ENCODE data around the gene SKOR1.

SKOR1 gene

DNA sequence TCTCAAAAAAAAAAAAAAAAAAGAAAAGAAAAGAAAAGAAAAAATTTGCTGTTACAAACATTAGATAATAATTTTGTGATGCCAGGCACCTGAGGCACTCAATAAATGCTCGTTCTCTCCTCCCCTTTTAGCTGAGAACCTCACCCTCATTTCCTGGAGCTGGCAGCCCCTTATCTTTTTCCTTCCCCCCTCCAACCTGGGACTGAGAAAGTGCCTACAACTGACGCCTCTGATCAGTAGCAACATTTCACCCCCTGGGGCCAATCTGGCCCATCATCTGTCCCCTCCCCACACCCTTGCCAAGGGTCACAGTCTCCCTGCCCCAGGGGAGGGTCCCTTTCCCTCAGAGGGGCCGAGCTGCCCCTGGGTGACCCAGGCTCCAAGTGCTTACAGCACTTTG, 27.1 kb downstream of the SKOR1 start:
- no peak for DNase-seq (ENCODE audit: low read depth)

DNA sequence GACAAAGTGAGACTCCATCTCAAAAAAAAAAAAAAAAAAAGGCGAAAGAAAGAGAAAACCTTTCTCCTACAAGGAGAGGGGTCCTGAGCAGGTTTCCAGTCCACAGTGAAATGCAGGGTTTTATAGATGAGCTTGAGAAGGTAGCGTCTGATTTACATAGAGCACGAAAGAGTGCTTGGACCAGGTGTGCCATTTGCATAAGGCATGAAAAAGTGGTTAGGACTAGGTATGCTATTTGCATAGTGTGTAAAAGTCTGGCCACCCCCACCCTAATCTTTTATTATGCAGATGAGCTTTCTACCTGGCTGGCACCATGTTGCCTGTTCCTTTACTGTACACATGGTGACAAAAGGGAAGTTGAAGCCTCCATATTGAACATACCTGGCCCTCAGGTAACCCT, 28.1 kb downstream of the SKOR1 start:
- DNase-seq (ENCODE audit: low read depth) = no peak

DNA sequence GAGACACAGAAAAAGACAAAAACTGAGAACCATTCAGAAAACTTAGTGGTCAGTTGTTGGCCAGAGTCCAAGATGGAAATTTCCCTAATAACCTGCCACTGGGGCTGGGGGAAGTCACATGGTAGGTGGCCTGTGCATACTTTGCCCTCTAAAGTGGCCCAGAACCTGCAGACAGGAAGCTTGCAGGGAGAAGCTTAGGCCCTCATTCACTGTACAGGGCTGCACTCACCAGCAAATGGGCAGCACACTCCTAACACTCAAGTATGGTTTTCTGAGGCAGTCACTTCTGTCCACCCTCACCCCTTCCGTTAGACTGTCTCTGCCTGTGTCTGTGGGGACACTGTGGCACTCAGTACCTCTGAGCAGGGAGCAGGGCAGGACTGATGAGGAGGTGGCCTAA, 29.0 kb downstream of the SKOR1 start:
- no peak for DNase-seq (ENCODE audit: low read depth)

DNA sequence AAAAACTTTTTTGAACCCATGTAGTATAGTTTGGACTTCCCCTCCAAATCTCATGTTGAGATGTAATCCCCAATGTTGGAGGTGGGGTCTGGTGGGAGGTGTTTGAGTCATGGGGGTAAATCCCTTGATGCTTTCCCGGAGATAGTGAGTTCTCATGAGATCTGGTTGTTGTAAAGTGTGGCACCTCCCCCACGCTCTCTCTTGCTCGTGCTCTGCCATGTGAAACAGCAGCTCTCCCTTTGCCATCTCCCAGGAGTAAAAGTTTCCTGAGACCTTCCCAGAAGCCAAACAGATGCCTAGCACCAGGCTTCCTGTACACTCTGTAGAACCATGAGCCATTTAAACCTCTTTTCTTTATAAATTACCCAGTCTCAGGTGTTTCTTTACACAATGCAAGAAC, 30.5 kb downstream of the SKOR1 start:
- no peak for DNase-seq (ENCODE audit: low read depth)

DNA sequence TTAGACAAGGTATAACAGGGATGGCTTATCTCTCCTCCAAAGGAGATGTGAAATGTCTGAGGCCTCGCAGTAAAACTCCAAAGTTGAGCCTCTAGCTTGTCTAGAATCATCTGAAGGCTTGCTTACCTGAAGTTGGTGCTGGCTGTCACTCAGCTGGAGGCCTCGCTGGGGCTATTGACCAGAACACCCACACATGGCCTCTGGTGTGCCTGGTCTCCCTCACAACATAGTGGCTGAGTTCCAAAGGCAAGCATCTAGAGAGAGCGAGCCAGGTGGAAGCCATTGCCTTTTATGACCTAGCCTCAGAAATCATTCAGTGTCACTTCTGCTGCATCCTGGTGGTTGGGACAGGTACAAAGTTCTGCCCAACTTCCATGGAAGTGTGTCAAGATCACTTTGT, 31.9 kb downstream of the SKOR1 start:
- DNase-seq (ENCODE audit: low read depth) = no peak

DNA sequence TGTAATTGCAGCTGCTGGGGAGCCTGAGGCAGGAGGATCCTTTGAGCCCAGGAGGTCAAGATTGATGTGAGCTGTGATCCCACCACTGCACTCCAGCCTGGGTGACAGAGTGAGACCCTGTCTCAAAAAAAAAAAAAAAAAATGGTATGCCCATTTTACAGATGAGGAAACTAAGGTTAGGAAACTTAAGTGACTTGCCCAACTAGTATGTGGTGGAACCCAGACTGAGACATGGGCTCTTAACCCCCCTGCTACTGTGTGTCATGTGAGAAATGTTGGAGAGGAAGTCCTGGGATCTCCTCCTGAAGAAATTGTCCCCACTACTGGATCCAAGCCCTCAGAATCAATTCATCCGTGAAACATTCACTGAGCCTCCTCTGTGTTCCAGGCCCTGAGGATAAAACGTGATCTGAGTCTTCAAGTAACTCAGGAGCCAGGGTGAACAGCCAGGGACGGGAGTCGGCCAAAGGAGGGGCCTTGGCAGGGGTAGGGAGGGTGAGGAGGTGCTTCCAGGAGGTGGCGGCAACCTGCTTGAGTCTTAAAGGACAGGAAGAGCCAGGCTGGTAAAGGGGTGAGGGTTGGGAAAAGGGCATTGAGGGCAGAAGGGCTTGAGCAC, 34.1 kb downstream of the SKOR1 start:
- DNase-seq (ENCODE audit: low read depth) = no peak

DNA sequence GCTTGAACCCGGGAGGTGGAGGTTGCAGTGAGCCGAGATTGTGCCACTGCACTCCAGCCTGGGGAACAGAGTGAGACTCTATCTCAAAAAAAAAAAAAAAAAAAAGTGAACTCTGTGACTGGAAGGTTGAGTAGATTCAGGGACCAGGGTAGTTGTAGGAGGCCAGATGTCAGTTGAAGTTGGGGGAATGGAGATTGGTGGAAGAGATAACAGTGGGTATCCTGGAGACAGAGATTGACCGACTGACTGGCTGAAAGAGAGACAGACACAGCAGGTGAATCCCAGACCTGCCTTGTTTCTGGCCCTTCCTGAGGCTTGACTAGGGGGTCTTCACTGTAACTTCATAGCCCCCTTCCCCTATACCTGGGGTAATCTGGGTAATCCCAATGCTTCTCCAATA, 36.7 kb downstream of the SKOR1 start:
- DNase-seq (ENCODE audit: low read depth) = no peak

DNA sequence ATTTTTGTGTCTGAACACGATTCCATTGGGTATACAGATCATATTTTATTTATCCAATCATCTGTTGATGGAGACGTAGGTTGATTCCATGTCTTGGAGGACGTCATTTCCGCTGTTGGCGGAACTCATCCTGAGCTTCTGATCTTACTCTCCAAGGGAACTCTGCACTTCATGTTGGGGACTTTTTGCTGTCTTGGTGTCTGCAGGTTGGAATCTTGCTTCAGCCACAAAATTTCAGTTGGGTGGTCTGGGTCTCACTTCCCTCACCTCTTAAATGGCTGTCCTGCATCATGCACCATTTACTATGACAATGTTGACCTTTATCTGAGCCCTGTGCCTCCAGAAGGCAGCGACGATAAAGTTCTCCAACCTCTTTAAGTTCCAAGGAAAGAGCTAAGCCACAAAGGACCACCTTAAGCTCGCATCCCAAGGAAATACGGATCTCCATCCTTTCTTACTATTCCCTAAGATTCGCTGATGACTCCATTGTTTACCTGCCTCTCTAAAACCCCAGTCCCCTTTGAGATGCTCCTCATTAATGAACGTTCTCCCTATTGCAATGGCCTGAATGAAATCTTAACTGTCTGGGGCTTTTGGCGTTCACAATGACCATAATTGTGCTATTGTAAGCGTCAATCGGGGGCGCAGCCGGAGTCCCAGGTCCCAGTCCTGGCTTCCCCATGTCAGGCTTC, 37.6 kb downstream of the SKOR1 start:
- no peak for DNase-seq (ENCODE audit: low read depth)

DNA sequence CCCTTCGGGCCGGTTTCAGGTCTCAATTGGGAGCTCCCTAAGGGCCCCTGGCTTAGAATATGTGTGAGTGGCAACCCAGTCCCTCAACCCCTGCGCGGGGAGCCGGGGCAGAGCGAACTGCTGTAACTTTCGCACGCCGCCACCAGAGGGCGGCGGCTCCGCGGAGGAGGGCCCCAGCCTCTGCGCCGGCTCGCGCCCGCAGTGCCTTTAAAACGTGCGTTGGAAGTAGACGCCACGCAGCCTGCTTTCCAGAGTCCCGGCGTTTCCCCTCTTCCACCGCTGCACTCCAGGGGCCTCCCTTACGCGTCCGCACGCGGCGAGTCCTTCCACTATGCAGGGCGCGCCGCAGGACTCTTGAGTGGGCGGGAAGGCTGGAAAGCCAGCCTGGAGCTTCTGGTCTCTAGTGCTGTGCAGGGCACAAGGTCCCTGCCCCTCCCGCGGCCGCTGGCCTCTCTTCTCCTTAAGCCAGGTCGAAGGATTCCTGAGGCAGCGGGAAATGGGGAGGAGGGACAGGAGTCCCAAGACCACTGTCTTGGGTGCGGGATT, 38.2 kb downstream of the SKOR1 start:
- DNase-seq (ENCODE audit: low read depth) = peak; percentile 73

DNA sequence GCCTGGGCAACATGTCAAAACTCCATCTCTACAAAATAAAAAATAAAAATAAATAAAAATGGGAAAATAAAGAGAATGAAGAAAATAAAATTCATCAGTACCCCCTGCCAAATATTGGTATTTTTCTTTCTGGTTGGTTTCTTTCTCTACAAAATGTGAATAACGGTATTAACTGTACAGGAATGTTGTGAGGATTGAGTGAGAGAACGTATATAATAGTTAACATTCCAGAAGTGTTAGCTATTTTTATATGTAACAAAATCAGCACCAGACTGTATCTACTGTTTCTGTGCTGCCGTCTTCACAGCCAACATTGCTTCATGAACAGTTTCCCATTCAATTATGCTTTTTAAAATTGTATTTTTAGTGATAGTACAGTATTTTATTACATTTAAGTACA, 40.0 kb downstream of the SKOR1 start:
- no peak for DNase-seq (ENCODE audit: low read depth)

DNA sequence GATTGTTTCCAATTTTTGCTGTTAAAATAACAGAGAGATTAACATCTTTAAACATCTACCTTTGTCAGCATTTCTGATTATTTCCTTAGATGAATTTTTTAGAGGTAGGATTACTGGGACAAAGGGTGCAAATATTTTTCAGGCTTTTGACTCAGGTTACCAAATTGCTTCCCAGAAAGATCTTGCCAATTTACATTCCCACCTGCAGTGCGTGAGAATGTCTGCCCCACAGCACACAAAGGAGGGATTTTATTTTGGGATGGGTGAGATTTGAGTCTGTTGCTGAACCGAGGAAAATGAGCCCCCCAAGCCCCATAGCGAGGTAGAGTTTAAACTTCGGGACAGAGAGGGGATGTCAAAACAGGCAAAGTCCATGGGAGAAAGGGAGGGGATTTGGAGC, 40.5 kb downstream of the SKOR1 start:
- no peak for DNase-seq (ENCODE audit: low read depth)

DNA sequence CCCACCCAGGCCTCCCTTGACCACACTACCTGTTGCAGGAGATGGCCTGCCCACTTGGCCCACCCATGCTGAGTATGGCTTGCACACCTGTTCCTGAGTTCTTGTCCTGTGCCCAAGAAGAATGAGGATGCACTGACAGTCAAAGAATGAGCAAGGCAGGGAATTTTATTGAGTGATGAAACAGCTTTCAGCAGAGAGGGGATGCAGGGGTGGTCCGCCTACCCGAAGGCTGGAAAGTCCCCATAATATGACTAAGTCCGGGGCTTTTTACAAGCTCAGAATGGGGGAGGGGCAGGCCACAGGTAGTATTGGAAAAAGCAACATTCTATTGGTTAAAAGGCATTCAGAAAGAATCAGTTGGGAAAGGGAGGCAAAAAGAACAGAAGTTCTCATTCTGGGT, 44.4 kb downstream of the SKOR1 start:
- no peak for DNase-seq (ENCODE audit: low read depth)

DNA sequence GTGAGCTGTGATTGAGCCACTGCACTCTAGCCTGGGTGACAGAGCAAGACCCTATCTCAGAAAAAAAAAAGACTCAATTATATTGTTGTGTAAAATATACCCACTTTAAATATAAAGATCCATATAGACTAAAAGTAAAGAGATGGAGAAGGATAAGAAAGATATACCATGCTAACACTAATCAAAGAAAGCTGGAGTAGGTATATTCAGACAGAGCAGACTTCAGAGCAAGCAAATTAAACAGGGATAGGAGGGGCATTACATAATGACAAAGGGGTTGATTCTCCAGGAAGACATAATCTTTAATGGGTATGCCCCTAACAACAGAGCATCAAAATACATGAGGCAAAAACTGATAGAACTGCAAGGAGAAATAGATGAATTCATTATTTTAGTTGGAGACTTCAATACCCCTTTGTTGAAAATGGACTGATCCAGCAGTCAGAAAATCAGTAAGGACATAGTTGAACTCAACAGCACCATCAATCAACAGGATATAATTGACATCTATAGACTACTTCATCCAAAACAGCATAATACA, 45.6 kb downstream of the SKOR1 start:
- no peak for DNase-seq (ENCODE audit: low read depth)

DNA sequence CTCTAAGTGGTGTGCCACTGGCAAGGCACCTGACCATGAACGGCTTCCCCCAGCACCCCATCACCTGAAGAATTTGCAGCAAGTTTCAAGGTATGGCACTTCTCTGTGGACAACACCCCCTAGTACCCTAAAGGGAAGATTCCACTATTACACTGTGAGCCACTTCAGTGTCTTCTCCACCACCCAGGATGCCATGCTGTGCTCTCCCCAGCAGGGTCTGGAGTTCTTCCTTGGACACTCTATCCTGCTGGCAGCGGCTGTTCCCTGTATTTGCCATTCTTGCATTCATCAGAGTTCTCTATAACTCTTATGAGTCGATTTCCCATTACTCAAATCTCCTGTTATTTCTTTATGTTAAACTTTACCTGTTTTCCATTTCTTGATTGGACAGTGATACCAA, 48.5 kb downstream of the SKOR1 start:
- DNase-seq (ENCODE audit: low read depth) = no peak

DNA sequence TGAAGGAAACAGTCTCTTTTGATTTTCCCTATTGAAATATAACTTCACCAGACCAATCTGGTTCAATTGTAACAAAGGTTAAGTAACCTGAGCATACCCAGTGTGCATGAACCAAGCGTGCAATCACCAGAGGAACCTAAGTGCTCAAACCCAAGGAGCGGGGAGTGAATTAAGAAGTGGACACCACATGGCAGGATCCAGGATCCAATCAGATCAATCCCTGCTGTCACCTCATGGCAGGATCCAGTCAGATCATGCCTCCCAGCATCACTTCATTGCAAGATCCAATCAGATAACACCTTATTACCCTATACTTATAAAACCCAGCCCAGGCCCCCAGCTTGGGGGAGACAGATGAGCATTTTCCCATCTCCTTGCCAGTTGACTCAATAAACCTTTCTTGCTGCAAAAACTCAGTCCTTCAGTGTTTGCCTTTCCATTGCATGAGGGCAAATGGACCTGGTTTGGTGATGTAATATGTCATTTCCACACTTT, 53.5 kb downstream of the SKOR1 start:
- DNase-seq (ENCODE audit: low read depth) = no peak

DNA sequence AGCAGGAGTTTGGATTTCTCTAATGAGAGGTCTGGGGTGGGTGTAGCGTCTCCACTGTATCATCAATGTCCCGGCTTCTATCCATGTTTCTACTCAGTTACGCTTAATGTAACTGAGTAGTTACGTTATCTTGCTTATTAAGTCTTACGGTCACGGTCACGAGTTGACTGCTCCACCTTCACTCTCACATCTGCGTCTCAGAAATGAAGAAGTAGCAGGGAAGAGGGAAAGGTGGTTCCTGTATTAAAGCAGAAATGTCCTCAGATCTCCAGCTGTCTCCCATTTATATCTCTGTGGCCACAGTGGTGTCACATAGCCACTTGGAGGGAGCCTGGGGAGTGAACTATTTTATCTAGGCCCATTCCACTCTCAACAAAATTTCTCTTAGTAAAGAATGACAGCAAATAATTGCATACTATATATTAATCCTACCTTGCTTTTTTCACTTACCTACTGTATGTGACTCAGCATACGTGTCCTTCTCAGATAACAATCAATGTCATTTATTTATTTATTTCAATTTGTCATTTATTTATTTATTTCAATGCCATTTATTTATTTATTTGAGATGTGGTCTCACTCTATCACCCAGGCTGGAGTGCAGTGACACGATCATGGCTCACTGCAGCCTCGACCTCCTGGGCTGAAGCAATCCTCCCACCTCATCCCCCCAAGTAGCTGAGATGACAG, 54.3 kb downstream of the SKOR1 start:
- no peak for DNase-seq (ENCODE audit: low read depth)

DNA sequence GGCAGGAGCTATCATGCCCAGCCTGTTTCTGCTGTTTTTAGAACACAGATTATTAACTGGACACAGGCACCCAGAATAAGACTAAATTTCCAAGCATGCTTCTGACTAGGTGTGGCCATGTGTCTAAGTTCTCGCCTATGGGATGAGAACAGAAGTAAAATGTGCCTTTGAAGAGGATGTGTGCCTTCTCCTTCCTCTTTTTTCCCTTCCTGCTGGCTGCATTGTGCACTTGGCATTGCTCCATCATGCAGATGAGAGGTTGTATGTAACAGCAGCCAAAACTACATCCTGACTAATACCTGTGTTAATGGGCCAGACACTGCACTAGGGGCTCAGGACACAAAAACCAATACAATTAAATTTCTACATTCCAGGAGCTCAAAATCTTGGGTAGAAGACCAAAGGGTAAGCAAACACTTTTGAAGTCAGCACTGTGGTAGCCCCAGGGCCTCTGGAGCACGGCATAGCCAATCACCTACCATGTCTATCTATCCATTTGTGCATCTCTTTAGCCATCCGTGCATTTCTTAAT, 55.4 kb downstream of the SKOR1 start:
- DNase-seq (ENCODE audit: low read depth) = no peak

DNA sequence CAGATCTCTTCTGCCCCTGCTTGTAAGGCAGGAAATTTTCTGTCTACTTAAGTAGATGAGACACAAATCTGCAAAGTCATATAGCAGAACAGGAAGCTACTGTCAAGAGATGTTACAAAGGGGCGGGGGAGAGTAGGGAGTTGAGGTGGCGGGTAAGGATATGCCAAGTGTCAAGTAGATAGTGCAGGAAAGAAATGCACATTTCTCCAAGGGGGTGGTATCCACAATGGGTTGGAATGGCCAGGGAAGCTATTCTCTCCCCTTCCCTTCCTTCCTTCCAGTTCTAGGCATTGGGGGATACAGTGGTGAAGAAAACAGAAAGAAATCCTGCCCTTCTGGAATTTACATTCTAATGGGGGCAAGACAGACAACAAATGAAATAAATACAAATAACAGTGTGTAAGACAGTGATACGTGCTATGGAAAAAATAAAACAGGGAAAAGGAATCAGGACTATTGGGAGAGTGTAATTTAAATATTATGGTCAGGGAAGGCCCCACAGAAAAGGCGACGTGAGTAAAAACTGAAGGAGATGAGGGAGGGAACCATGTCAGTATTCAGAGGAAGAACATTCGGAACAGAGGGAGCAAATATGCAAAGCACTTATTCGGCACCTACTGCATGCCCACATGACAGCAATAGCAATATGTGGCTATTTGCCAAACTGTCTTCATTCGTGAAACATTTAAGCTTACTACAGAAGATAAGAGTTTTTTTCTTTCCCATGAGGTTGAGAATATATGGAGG, 57.4 kb downstream of the SKOR1 start:
- DNase-seq (ENCODE audit: low read depth) = no peak

DNA sequence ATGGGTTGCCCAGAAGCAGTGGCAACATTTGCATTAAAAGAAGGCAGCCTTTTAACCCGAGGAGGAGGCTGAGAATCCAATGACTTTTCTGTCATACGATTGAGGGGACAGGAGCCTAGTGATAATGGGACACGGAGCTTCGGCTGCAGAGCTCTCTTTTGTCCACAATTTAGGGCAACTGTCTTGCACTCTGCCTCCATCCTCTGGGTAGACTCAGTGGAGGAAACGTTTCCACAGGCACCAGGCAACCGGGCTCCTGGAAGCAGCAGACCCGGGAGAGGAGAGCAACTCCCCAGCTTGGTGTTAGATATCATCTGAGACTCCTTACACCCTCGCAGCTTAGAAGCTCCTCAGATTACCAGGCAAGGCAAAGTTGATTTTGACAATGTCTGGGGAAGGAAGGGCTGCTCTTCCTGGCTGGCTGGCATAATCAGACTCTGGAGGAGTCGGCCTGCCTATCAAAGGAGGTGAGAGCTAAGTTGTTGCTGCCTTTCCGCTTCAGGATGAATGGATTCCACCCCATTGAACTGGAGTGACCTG, 58.0 kb downstream of the SKOR1 start:
- no peak for DNase-seq (ENCODE audit: low read depth)

DNA sequence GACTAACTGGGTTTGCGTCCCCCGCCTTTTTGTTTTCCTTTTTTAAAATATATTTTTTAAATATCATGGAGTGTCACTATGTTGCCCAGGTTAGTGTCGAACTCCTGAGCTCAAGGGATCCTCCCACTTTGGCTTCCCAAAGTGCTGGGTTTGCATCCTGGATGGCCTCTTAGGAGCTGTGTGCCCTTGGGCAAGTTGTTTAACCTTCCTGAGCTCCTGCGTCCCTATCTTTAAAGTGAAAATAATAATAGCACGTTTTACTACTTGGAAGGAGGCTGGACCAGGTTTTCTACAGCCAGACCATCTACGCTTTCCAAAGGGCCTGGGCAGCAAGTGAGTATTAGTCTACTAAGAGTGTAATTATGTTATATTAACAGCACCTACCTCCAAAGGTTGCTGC, 58.7 kb downstream of the SKOR1 start:
- DNase-seq (ENCODE audit: low read depth) = no peak

Measured in activated T-cell treated with anti-CD3 and anti-CD28 coated beads for 48 hours (primary cell).